ENCODE measurements around the gene PRKCH.

- TF ChIP-seq CTCF (IDR thresholded peaks at IDR 0.05; ENCODE audit: insufficient read depth, low read length, poor library complexity, severe bottlenecking) (no peak), EZH2phosphoT487 (conservative IDR thresholded peaks at IDR 0.05; ENCODE audit: low read length) (no peak)
These were observed 37.4 kb upstream of the PRKCH start for GRCh38 chr14:61284001-61284400.

Measured in SU-DHL-6 (cell line).